Measurements from ENCODE around the gene OBSCN.

Gene OBSCN

GRCh38 chr1:228373681-228374571, 166.1 kb downstream of the OBSCN start:
- no peak for DNase-seq

- DNase-seq = no peak
Measured at GRCh38 chr1:228374711-228375577, 167.1 kb downstream of the OBSCN start.

- DNase-seq = no peak
Measured at GRCh38 chr1:228375578-228376261, 167.9 kb downstream of the OBSCN start.

- no peak for DNase-seq
Measured at GRCh38 chr1:228376262-228376628, 168.4 kb downstream of the OBSCN start.

- DNase-seq = no peak
Measured at GRCh38 chr1:228376651-228377631, 169.1 kb downstream of the OBSCN start.

- DNase-seq = no peak
Measured at GRCh38 chr1:228377664-228378089, 169.8 kb downstream of the OBSCN start.

- peak; percentile 75 for DNase-seq
Measured at GRCh38 chr1:228378090-228378872, 170.4 kb downstream of the OBSCN start.

GRCh38 chr1:228378873-228379460, 171.1 kb downstream of the OBSCN start:
- DNase-seq = peak; percentile 53

- DNase-seq = no peak
Measured at GRCh38 chr1:228379666-228380065, 171.8 kb downstream of the OBSCN start.

GRCh38 chr1:228381356-228381755, 173.5 kb downstream of the OBSCN start:
- DNase-seq = no peak

- DNase-seq = no peak
Measured at GRCh38 chr1:228383773-228384172, 175.9 kb downstream of the OBSCN start.

GRCh38 chr1:228385232-228385631, 177.4 kb downstream of the OBSCN start:
- no peak for DNase-seq

GRCh38 chr1:228387321-228387720, 179.5 kb downstream of the OBSCN start:
- DNase-seq = no peak

- DNase-seq = no peak
Measured at GRCh38 chr1:228390649-228391048, 182.8 kb downstream of the OBSCN start.

GRCh38 chr1:228391411-228392020, 183.7 kb downstream of the OBSCN start:
- DNase-seq = no peak

- DNase-seq = no peak
Measured at GRCh38 chr1:228392111-228392936, 184.5 kb downstream of the OBSCN start.

- no peak for DNase-seq
Measured at GRCh38 chr1:228393268-228393701, 185.4 kb downstream of the OBSCN start.

GRCh38 chr1:228393811-228394570, 186.1 kb downstream of the OBSCN start:
- no peak for DNase-seq
